Hematopoietic multipotent progenitor cell (in vitro differentiated cells): ENCODE measurements around the gene FRMD1. TPM values are rescaled to one million over a fixed set of nuclear protein-coding genes. Genes with fewer than 3 reads are reported as not detected.
"Not testable (repeated sequence)": the region's sequence is repeated elsewhere in the genome, so short reads cannot be mapped to it uniquely, and the experiment has no call there.

ENCODE experiments used
- DNase-seq, 3 donors: peaks; one replicate each; pipeline ENCODE4 v3.0.0-alpha.2; 2011 to 2015; ENCODE audit warnings: low read depth in 2 of 3, low spot score in 2 of 3
- total RNA-seq: library from RNA; depleted of rRNA; stranded (reverse); fragments of >200 nt; gene quantifications from one replicate; pipeline ENCODE4 v1.2.3, GENCODE V29; 2012

FRMD1 gene
- total RNA-seq, 1 donor: not detected

DNA sequence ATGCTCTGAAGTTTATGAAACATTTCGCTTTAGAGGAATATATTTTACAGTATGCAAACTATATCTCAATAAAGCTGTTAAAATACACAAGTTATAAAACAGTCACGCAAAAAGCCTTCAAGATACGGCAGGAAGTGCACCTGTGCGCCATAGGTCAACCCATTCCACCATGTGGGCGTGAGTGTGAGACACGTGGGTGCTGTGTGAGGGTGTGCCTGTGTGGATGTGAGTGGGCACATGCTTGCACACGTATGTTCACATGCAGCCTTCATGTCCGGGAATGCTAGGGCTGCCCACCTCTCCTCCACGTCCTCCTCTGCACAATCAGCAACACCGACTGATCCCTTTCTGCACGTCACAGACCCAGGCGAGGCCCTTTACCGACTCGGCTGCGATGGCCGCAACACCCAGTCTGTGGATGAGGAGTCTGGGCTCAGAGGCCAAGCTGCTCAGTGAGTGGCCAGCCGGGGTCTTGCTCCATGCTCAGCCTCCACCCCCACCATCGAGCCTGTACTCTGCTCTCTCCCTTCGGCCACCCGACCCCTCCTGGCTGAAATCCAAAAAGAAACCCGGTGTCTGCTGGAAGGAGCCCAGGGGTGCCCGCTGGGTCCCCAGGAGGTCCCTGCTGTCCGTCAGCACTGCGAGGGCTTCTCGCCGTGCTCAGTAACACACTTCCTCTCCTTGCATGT, 3.0 kb upstream of the FRMD1 start:
- DNase-seq: no peak

DNA sequence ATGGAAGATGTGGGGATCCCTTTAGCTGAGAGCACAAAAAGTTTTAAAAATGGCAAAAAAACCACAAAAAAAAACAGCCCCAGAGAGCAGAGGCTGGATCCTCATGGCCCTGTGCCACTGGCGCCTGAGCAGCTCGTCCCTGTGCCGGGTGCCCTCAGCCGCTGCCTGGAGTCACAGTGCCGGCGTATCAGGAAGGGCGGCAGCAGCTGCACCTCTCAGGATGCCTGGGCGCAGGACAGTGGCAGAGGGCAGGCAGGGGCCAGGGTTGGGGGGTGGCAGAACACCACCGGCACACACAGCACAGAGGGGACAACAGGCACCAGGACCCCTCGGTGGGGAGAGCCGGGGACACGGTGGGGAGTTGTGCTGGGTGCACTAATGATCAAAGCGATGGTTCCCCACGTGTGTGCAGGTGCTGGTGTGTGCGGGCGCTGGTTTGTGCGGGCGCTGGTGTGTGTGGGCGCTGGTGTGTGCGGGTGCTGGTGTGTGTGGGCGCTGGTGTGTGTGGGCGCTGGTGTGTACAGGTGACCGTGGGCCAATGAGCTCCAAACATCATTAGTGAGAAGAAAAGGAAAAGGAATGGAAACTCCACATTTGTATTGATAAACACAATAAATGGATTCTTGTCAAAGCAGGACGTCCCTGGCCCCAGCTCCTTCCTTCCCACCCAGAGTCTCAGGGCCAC, 1.5 kb upstream of the FRMD1 start:
- no peak for DNase-seq

DNA sequence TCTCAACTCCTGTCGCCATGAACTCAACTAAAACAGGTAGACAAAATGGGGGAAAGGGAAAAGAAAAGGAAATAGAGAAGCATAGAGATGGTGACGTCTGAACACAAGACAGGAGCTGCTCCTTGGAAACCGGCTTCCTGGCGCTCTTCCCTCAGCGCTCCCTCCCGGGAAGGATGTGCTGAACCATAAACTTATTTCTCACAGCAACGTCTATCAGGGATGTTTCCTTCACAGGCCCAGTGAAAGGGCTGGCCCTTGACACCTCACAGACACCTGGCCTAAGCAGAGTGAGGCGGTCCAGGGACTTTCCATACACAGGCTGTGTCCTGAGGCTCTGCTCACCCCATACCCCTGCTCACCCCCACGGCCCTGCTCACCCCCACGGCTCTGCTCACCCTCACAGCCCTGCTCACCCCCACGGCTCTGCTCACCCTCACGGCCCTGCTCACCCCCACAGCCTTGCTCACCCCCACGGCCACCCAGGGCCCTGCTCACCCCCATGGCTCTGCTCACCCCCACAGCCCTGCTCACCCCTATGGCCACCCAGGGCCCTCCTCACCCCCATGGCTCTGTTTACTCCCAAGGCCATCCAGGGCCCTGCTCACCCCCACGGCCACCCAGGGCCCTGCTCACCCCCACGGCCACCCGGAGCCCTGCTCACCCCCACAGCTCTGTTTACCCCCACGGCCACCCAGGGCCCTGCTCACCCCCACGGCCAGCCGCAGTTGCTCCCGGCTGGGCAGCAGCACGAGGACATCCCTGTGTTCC, 653 bp downstream of the FRMD1 start:
- no peak for DNase-seq

GRCh38 chr6:168077401-168077800, 1.6 kb downstream of the FRMD1 start:
- not testable (repeated sequence) for DNase-seq

DNA sequence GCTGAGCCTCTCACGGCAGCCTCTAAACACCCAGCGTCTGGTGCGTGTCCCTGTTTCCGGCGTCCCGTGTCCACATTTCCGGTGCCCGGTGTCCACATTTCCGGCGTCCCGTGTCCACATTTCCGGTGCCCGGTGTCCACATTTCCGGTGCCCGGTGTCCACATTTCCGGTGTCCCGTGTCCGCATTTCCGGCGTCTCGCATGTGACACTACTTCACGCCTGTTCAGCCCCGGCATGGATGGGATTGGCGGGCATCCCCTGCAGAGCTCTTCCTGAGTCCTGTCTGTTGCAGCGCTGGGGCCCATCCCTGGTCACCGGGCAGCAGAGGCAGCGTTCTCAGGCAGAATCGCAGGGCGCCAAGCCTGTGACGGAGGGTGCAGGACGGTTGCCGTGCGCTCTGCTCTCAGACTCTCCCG, 3.2 kb downstream of the FRMD1 start:
- no peak for DNase-seq

DNA sequence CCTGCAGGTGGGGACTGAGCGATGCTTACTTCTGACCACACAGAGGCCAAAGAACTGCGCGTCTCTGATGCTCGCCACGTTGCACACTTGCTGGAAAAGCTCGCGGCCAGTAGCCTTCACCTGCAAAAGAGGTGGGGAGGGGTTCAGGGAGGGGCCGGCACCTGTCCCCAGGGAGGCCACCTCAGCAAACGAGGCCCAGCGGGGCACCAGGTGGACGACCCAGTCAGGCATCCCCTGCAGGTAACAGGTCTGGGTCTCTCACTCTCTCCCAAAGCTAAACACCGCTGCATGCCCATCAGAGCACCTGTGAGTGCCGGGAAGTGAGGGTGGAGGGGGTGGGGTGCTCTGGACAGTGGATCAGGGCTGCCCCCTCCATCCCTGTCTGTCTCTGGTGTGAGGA, 3.8 kb downstream of the FRMD1 start:
- no peak for DNase-seq

GRCh38 chr6:168073937-168074730, 4.9 kb downstream of the FRMD1 start:
- no peak for DNase-seq

DNA sequence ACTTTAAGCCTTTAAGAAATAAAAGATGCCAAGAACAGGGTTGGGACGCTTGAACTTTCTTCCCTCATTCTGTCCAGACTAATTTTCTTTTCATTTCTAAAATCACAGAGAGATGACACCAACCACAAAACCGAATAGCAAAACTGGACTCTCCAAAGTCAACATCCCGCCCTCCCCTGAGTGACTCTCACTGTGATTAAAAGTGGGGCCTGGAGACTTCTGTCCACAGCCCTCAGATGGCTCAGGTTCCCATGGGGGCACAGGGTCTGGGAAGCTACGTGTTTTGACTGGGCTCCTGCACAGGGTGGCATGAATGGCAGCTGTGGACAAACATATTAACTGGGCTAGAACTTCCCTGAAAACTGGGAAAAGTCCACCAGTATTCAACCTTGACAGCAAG, 6.3 kb downstream of the FRMD1 start:
- no peak for DNase-seq

DNA sequence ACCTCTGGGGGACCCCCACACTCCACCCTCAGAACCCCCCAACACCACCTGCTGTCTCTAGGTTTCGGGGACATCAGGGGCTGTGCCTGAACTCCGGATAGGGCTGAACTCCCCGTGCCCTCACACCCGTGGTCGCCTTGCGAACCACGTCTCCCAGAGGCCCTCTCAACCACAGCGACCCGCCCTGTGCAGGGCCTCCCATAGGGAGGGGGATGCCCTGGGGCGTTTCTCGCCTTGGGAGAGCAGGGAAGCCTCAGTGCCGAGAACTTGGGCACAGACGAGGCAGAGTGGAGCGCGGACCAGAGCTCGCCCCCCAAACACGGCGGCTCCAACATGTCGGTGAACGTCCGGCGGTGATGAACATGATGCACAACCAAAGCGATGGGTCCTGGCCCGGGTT, 6.8 kb downstream of the FRMD1 start:
- DNase-seq: no peak

DNA sequence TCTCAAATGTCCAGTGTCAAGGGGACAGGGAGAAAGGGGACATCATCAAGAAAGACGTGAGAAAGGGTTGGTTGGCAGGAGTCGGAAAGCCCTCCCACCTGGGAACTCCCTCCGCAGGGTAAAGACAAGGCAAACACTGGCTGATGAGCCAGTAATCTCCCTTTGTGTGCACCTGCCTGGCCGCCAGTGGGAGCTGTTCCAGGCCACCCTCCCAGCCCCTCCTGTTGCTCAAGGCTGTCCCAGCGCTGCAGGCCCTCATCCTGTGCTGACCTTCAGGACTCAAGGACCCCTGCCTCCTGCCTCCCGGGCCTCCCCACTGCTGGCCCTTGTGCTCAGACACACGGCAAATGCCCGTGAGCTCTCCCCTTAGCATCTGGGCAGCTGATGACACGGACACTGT, 7.4 kb downstream of the FRMD1 start:
- DNase-seq: no peak

DNA sequence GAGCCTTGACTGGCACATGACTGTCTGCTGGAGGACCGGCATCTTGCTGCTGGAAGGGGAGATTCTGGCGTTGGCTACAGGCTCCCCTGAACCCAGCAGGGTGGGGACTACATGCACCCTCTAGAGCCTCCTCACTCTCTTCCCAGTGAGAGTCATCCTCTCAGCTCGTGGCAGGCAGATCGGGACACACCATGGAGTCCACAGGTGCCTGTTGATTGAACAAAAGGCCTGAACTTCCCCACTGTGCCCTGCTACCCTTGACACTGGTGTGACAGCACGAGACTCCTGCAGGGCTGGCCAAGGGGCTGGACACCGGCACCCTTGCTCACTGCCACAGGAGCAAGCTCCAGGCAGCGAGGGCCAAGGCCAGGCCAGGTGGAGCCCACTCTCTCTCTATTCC, 8.2 kb downstream of the FRMD1 start:
- no peak for DNase-seq

DNA sequence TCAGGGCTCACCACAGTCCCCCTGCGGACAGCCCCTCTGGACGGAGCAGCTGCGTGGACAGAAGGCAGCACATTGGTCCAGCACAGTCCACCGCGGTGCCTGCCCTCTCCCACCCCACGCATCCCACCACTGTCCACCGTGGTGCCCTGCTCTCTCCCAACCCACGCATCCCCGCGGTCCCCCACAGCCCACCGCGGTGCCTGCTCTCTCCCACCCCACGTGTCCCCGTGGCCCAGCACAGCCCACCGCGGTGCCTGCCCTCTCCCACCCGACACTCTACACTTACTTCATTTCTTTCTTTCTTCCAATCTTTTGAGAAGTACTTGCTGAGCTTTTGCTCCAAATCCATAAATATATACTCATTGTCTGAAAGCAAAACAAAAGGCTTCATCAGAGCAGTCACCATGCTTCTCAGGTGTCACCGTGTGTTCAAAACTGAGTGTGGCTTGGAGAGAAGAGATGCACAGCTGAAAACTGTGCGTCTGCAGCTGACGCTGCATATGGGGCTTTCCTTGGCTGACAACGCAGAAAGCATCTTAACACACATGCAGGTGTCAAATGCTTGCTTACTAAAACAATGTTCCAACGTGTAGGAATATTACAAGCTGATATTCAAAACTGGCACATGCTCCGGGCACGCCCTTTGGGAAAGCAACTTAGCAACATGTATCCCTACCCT, 11.8 kb downstream of the FRMD1 start:
- no peak for DNase-seq

- DNase-seq: no peak
Observed at GRCh38 chr6:168064226-168064807, 14.7 kb downstream of the FRMD1 start.

DNA sequence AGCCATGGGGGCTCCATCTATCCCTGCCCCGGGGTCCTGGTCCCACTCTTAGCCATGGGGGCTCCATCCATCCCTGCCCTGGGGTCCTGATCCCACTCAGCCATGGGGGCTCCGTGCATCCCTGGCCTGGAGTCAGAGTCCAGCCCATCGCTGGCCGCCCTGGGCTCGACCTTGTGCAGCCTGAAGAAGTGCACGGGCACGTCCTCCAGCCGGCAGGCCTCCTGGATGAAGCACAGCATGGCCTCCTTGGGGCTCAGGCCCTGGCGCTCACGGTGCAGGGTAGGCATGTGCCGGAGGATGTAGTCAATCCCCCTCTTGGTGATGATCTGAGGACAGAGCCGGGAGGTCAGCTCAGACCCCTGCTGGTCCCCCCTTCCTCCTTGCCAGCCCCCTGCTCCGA, 15.6 kb downstream of the FRMD1 start:
- DNase-seq: no peak

DNA sequence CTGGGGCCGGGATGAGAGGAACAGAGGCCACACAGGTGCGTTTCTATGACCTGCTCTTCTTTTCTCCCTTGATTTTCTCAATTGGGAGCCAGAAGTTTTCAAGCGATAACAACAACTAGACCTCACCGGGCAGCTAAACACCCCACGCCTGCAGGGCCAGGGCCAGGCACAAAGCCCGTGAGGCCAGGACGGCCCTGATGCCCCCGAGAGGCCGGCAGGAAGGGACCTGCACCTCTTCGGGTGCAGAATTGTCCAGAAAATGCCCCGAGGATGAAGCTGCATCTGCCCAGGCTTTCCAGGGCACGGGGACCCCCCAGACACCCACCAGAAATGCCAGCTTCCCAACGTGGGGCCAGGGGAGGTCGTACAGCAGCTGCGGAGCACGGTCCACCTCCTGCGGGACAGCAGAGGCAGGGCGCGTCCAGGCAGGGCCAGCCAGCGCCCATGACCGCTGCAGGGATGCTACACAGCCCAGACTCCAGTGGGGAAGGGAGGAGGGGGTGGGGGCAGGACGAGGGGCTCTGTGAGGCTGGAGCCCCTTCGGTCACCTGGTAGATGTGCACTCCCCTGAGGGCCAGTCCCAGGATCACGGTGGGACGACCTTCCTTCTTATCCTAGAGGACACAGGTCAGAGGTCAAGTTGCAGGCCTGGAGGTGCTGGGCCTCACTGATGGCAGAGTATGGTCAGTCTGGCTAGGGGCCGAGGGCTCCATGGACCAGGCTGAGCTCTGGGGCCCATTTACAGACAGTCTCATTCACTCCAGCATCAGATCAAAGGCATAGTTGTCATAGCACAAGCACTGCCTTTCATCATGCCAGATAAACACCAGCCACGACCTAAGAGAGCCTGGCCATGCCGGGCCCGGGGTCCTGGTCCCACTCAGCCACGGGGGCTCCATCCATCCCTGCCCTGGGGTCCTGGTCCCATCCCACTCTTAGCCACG, 16.4 kb downstream of the FRMD1 start:
- no peak for DNase-seq

- DNase-seq: no peak
Observed at GRCh38 chr6:168061269-168062210, 17.5 kb downstream of the FRMD1 start.

GRCh38 chr6:168060521-168060931, 18.5 kb downstream of the FRMD1 start:
- no peak for DNase-seq
